ENCODE results near the gene DUS2.
"Not testable (repeated sequence)": the region's sequence is repeated elsewhere in the genome, so short reads cannot be mapped to it uniquely, and the experiment has no call there.

Gene DUS2

DNA sequence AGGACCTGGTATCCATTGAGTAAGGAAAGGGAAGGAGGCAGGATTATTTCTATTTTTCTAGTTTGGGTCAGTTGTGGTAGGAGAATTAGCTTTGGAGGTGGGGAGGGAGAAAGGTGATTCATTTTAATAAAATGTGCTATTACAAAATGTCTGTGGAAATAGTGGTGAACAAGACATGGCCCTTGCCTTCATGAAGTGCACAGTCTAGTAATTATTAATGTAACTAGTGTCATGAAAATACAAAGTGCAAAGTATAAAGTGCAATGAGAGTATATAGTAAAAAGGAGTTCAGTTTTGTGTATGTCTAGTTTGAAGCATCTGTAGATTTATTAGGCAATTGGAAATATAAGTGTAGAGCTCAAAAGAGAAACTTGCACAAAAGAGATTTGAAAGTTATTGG is 74.0 kb downstream of the DUS2 start:
- TF ChIP-seq, protein P1, sequence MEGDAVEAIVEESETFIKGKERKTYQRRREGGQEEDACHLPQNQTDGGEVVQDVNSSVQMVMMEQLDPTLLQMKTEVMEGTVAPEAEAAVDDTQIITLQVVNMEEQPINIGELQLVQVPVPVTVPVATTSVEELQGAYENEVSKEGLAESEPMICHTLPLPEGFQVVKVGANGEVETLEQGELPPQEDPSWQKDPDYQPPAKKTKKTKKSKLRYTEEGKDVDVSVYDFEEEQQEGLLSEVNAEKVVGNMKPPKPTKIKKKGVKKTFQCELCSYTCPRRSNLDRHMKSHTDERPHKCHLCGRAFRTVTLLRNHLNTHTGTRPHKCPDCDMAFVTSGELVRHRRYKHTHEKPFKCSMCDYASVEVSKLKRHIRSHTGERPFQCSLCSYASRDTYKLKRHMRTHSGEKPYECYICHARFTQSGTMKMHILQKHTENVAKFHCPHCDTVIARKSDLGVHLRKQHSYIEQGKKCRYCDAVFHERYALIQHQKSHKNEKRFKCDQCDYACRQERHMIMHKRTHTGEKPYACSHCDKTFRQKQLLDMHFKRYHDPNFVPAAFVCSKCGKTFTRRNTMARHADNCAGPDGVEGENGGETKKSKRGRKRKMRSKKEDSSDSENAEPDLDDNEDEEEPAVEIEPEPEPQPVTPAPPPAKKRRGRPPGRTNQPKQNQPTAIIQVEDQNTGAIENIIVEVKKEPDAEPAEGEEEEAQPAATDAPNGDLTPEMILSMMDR (IDR thresholded peaks at IDR 0.05): no peak
- TF ChIP-seq ZFX (IDR thresholded peaks at IDR 0.05; ENCODE audit: borderline replicate concordance): no peak
- H3K27ac ChIP-seq: no peak overlapping the region

DNA sequence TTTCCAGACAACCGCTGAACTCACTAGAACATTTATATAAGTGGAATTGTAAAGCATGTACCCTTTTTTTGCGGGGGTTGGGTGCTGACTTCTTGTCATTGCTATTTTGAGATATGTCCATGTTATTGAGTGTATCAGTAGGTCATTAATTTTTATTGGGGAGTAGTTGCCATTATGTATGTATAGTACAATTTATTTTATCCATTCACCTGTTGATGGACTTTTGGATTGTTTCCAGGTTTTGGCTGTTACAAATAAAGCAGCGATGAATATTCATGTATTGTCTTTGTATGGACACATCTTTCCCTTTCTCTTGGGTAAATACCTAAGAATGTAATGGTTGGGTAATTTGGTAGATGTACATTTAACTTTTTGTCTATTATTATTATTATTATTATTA is 74.8 kb downstream of the DUS2 start:
- TF ChIP-seq ZFX (IDR thresholded peaks at IDR 0.05; ENCODE audit: borderline replicate concordance): no peak
- TF ChIP-seq, protein P1 (IDR thresholded peaks at IDR 0.05): no peak

DNA sequence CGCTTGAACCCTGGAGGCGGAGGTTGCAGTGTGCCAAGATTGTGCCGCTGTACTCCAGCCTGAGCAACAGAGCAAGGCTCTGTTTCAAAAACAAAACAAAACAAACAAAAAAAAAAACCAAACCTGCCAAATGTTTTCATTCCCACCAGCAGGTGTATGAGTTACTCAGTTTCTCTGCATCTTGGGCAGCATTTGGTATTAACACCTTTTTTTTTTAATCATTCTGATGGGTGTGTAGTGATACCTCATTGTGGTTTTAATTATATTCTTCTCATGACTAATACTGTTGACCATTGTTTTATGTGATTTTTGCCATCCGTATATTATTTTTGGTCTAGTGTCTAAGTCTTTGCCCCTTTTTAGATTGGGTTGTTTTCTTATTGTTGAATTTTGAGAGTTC is 77.4 kb downstream of the DUS2 start:
- H3K27ac ChIP-seq: no peak overlapping the region
- TF ChIP-seq, protein P1 (IDR thresholded peaks at IDR 0.05): no peak
- no peak for TF ChIP-seq ZFX (IDR thresholded peaks at IDR 0.05; ENCODE audit: borderline replicate concordance)

More for the DNA sequence above, 74.8 kb downstream of the DUS2 start:
- no peak overlapping the region for H3K27ac ChIP-seq

DNA sequence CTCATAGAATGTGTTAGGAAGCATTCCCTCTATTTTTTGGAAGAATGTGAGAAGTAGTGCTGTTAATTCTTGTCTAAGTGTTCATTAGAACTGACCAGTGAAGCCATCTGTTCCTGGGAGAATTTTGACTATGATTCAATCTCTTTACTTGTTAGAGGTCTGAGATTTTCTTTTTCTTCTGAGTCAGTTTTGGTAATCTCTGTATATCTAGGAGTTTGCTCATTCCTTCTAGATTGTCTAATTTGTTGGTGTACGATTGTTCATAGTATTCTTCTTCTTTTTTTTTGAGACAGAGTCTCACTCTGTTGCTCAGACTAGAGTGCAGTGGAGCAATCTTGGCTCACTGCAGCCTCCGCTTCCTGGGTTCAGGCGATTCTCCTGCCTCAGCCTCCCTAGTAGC is 82.5 kb downstream of the DUS2 start:
- H3K27ac ChIP-seq: no peak overlapping the region
- TF ChIP-seq ZFX (IDR thresholded peaks at IDR 0.05; ENCODE audit: borderline replicate concordance): no peak
- TF ChIP-seq, protein P1 (IDR thresholded peaks at IDR 0.05): no peak

DNA sequence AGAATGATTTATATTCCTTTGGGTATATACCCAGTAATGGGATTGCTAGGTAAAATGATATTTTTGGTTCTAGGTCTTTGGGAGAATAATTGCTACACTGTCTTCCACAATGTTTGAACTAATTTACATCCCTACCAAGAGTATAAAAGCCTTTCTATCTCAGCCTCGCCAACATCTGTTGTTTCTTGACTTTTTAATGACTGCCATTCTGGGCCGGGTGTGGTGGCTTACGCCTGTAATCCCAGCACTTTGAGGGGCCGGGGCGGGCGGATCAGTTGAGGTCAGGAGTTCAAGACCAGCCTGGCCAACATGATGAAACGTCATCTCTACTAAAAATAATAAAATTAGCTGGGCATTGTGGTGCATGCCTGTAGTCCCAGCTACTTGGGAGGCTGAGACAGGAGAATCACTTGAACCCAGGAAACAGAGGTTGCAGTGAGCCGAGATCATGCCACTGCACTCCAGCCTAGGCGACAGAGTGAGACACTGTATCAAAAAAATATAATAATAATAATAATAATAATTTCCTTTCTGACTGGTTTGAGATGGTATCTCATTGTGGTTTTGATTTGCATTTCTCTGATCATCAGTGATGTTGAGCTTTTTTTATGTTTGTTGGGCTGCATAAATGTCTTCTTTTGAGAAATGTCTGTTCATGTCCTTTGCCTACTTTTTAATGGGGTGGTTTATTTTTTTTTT is 84.3 kb downstream of the DUS2 start:
- H3K27ac ChIP-seq: not testable (repeated sequence)

DNA sequence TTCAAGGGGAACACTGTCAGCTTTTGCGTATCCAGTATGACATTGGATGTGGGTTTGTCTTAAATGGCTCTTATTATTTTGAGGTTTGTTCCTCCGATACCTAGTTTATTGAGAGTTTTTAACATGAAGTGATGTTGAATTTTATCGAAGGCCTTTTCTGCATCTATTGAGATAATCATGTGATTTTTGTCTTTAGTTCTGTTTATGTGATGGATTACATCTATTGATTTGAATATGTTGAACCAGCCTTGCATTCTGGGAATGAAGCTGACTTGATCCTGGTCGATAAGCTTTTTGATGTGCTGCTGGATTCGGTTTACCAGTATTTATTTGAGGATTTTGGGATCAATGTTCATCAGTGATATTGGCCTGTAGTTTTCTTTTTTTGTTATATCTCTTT is 86.1 kb downstream of the DUS2 start:
- H3K27ac ChIP-seq: not testable (repeated sequence)

DNA sequence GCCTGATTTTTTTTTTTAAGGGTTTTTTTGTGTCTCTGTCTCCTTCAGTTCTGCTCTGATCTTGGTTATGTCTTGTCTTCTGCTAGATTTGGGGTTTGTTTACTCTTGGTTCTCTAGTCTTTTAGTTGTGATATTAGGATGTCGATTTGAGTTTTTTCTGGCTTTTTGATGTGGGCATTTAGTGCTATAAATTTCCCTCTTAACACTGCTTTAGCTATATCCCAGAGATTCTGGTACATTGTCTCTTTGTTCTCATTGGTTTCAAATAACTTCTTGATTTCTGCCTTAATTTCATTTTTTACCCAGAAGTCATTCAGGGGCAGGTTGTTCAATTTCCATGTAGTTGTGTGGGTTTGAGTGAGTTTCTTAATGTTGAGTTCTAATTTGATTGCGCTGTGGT is 87.5 kb downstream of the DUS2 start:
- not testable (repeated sequence) for H3K27ac ChIP-seq

DNA sequence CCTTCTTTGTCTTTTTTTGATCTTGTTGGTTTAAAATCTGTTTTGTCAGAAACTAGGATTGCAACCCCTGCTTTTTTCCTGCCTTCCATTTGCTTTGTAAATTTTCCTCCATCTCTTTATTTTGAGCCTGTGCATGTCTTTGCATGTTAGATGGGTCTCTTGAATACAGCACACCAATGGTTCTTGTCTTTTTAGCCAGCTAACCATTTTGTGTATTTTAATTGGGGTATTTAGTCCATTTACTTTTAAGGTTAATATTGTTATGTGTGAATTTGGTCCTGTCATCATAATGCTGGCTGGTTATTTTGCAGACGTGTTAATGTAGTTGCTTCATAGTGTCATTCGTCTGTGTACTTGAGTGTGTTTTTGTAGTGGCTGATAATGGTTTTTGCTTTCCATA is 88.3 kb downstream of the DUS2 start:
- TF ChIP-seq ZFX (IDR thresholded peaks at IDR 0.05; ENCODE audit: borderline replicate concordance): no peak
- TF ChIP-seq, protein P1 (IDR thresholded peaks at IDR 0.05): no peak
- H3K27ac ChIP-seq: no peak overlapping the region

DNA sequence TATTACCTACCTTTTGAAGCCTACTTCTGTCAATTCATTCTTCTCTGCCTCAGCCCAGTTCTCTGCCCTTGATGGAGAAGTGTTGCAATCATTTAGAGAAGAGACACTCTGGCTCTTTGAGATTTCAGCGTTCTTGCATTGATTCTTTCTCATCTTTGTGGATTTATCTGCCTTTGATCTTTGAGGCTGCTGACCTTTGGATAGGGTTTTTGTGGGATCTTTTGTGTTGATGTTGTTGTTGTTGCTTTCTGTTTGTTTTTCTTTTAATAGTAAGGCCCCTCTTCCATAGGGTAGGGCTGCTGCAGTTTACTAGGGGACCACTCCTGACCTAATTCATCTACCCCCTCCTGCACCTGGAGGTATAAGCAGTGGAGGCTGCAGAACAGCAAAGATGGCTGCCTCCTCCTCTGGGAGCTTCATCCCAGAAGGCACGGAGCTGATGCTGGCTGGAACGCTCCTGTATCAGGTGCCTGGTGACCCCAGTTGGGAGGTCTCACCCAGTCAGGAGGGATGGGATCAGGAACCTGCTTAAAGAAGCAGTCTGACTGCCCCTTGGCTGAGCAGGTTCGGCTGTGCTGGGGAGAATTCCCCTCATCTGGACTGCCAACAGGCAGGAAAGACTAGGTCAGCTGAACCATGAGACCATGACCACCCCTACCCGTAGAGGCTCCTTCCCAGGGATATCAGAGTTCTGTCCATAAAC is 90.1 kb downstream of the DUS2 start:
- no peak for TF ChIP-seq ZFX (IDR thresholded peaks at IDR 0.05; ENCODE audit: borderline replicate concordance)
- TF ChIP-seq, protein P1 (IDR thresholded peaks at IDR 0.05): no peak
- H3K27ac ChIP-seq: no peak overlapping the region
